ENCODE measurements around the gene CYP4F11.

The CYP4F11 gene

GRCh38 chr19:15864824-15865223 lies 69.5 kb downstream of the CYP4F11 start:
- TF ChIP-seq GATA2 (IDR thresholded peaks at IDR 0.05; ENCODE audit: low read depth, low read length) (no peak), GATA3 (IDR thresholded peaks at IDR 0.05; ENCODE audit: low read depth, low read length) (no peak)

DNA sequence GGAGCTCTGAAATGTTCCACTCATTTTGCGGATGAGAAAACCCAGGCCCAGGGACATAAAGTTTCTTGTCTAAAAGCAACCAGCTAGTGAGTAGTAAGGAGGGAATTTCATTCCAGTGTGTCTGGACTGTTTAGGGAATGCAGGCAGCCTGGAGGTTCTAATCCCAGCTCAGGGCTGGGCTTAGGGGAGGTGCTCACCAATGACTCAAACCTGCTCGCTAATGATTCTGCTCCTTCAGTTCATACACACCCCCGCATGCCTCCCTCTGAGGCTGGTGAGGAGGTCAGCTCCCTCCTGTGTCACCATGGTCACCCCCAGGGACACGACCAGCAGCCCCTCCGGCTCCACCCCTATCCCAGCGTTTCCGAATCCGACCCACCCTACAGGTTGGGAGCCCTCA lies 71.1 kb downstream of the CYP4F11 start:
- TF ChIP-seq GATA3 (IDR thresholded peaks at IDR 0.05; ENCODE audit: low read depth, low read length) (no peak), GATA2 (IDR thresholded peaks at IDR 0.05; ENCODE audit: low read depth, low read length) (no peak)

DNA sequence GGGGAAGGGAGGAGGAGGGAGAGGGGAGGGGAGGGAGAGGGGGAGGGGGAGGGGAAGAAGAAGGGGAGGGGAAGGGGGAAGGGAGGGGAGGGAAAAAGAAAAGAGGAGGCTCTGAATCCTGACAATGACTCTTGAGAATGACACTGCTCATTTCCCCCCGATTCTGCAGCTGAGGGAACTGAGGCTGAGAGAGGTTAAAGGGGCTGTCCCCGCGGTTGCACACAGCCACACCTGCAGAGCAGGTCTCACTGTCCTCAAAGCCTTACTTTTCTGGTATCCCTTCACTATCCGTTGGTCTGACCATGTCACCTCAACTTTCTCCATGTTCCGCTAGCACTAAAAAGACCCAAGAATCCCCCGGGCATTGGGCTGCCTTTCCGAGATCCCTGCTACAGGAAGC lies 71.9 kb downstream of the CYP4F11 start:
- no peak for TF ChIP-seq GATA3 (IDR thresholded peaks at IDR 0.05; ENCODE audit: low read depth, low read length)
- TF ChIP-seq GATA2 (IDR thresholded peaks at IDR 0.05; ENCODE audit: low read depth, low read length) = no peak
